Raji (cell line): ENCODE data around the gene KRT222.
A peak's percentile ranks its signal among the peaks of the same experiment; 100 is the strongest.

ENCODE experiments used
- POLR2A ChIP-seq: IDR thresholded peaks from 2 replicates; pipeline ENCODE4 v1.6.1; 2011; ENCODE audit warnings: low read depth, low read length, control low read depth; ENCODE audit not compliant: insufficient read depth

KRT222 gene

DNA sequence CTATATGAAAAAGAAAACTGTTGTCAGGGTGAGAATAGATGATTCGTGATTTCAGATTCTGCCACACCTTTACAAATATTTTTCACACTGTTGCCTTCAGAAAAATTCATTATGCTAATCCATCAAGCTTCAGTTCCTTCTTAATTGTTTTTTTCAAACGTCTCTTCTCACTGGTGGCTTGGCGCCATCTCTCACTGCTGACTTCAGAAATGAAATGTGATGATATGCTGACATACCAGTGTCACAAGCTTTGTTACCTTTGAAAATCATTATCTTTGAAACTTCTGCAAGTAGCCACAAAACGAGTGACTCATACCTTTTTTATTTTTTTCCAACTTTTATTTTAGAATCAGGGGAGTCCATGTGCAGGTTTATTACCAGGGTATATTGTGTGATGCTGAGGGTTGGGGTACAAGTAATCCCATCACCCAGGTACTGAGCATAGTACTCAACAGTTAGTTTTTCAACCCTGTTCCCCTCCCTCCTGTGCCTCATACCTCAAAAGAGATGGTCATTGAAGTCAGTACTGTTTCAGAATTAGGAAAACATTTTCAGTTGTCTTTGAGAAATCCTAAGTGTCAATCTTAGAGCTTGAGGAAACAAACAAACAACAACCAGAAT is 14.0 kb upstream of the KRT222 start:
- TF ChIP-seq POLR2A, result no peak

DNA sequence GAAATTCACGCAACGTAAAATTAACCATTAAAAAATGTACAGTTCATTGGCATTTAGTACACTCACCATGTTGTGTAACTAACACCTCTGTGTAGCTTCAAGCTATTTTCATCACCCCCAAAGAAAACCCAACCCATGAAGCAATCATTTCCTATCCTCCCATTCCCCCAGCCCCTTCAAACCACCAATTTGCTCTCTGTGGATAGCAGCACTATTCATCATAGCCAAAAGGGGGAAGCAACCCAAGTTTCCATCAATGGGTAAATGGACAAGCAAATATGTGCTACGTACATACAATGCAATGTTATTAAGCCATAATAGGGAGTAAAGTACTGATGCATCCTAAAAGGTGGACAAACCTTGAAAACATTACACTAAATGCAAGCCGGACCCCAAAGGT is 10.9 kb upstream of the KRT222 start:
- TF ChIP-seq POLR2A, result no peak

DNA sequence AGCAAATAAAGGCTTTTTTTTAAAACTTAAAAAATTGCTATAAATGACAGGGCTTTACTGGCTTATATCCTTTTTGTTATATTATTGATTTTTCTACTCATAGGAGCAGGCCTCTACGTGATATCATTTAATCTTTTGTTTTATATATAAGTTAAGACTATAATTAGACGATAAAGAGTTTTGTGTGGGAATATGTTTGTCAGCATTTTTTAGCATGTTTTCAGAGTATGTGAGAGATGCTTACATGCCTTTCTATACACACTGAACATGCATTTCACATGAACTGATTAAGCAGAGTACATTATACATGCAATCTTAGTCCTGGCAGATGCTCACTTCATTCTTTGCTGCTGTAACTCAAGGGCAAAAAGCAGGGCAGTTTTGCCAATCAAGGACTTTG is 7.7 kb upstream of the KRT222 start:
- no peak for TF ChIP-seq POLR2A

DNA sequence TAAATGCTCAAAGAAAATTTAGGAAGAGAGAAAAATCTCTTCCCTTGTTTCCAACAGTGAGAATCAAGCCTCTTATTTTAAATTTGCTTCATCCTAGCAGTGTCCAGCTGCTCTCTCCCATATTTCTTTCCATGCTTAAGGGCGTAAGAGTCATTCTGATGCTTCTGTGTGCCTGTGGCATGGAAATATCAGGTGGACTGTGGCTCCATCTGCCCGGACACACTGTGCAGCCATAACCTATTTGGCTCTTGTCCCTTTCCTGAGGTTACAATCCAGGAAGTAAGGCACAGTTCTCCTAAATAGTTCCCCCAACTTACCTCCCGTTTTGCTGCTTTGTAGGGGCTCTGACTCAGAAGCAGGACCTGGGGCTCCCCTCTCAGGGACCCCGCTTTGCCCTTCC is 6.3 kb upstream of the KRT222 start:
- no peak for TF ChIP-seq POLR2A

DNA sequence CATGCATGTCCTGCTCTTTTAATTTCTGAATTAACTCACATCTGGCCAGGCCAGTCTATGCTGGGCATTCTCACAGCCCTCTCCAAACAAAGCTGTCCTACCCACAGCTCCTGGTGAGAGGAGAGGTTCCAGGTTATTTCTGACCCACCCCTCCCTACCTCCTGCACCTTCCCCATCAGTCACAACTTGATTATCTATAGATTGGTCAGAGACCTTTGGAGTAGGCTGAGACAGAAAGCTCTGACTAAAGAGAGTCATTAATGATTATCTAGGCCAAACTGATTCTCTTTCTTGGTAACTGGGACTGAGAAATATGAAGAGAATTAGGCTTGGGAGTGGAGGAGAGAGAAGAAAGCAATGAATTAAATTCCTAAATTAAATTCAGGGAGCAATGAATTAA is 1.4 kb upstream of the KRT222 start:
- no peak for TF ChIP-seq POLR2A

DNA sequence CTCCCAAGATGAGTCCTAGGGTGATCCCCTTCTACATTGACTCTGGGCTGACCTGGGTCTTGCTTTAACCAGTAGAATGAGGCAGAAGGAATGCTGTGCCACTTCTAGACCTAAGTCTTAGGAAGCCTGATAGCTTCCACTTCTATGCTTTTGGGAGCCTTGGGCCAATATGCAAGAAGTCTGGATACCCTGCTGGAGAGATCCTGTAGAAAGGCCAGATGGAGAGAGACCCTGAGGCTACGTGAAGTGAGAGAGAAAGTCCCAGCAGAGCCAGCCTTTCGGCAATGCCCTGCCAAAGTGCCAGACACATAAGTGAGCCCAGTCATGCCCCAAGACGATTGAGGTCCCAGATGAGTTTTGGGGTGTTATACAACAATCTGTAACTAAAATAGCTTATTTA is 1.7 kb downstream of the KRT222 start:
- TF ChIP-seq POLR2A, result no peak

DNA sequence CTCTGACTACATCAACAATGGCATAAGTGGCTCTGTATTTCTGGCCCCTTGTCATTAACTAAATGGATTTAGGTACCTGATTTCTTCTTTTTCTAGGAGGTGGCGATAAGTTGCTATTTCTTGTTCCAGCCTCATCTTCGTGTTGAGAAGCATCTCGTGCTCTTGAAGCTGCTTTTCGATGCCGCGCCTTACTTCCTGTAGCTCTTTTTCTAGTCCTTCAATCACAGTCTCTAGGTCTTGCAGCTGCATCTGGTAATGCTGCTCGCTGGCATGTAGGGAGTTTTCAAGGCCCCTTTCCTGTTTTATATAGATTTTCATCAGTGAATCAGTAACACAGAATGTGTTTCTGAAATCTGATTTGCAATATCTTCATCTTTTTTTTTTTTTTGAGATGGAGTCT is 5.1 kb downstream of the KRT222 start:
- no peak for TF ChIP-seq POLR2A

DNA sequence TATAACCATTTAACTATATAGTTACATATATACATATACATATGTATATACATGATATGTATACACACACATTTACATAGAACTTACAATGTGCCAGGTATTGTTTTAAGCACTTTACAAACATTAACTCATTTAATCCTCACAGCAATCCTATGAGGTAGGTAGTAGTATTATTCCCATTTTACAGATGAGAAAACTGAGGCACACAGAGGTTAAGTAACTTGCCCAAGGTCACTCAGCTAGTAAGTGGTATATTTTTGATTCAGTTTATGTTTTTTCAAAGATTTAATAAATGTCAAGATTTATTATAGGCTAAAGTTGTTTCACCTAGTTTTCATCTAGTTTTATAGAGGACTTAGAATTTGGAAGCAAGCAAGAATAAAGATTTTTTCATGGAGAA is 6.6 kb downstream of the KRT222 start:
- TF ChIP-seq POLR2A, result no peak

DNA sequence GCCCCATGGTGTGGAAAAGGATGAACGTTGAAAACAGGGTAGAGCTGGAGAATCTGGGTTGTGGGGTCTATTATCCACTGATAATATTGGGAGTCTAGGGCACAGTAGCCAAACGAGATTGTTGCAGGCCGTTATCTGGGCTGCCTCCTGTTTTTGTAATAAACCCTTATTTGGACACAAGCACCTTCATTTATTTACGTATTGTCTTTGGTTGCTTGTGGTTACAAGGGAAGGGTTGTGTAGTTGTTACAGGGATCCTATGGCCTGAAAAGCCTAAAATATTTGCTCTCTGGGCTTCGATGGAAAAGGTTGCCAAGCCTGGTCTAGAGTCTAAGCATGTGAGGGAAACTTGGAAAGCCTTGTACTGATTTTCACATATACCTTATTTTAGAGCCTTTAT is 13.0 kb downstream of the KRT222 start:
- no peak for TF ChIP-seq POLR2A

DNA sequence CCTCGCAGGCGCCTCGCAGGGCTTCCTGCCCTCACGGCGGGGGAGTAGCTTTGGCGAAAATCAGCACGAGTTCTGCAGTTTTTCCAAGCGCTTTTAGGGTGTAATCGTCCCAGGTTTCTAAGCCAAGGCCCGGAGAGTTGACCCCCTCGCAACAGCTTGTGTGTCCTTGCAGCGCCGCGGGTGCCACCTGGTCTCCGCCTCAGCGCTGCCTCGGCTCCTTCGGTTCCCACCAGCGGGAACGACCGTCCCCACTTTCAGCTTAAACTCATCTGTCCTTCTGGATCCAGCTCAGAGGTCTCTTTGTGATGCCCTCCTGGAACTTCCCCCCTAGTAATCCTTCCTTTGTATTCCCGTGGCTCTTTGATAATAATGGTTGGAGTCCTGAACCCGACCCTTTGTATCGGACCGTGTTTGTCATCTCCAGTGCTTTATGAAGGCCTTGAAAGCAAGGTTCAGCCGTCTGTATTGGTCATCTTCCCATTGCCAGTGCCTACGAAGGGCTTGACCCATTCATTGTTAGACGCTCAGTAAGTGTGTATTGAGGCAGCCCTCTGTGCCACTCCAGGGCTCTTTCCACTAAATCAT is 16.5 kb downstream of the KRT222 start:
- 0 out of 2 replicates have a peak, but pooled peaks have one; percentile 24 for TF ChIP-seq POLR2A

DNA sequence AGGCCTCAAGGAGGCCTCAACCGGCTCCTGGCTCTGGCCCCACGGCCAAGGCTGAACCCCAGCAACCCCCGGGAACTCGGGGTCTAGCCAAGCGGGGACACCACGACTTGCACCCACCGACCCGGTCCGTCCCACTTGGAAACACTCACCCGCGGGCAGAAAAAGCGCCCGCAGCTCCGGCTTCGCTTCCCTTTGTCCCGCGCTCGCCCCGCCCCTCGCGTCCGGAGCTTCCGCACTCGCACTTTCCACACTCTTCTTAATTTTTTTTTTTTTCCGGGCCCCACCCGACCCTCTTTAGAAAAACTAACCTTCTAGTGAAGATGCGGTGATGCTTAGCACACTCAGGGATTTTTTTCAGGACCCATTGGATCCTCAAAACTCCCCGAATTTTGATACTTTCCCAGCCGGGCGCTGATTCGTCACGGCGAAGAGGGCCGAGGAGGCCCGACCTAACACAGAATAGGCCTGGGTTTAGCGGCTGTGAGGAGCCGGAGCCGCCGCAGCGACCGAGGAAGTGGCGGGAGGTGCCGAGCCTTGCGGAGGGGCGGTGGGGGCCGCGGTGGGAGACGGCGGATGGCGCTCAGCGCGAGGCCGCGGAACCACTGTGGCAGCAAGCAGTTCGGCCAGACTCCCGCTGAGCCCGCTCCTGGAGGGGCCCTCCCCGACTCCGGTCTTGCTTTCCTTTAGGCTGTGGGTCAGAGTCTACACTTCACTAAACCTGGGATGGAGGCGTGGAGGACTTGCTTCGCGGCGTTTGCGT is 17.2 kb downstream of the KRT222 start, which contains the start of gene SMARCE1:
Gene SMARCE1 (minus strand): TSS at position 195 of the 760 bp plus-strand sequence. CDS start 2,016 bp downstream, outside the sequence.
- TF ChIP-seq POLR2A, result peak; percentile 59

DNA sequence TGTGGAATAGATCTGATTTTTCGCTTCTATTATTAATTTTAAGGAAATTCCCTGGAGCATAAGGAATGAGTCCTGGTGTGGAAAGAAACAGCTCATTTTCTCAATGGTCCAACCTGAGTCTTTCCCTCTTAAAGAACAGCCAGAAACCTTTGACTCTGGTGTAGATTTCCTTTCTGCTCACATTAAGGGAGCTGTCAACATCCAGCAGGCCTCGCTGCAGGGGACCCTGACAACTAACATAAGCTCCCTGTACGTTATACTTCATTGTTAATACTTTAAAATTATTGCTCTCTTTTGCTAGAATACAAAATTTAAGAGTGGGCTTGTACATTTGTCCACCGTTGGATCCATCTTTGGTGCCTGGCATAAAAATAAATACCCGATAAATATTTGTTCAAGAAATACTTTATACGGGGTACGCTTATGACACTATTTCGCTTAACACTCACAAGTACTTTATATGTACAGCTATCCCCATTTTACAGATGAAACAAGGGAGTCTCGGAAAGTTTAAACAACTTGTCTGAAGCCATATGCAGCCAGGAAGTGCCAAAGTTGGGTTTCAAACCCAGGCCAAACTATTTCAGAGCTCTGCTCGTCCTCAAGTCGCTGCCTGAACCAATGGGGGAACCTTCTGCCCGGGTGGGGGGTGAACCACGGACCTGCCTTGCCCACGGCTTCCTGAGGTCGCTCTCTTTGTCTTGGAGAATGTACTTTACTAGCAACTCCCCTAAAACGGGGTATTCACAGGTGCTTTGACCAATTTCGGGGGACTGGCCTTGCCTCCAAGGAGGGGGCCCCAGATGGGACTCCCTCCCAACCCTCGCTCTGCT is 18.0 kb downstream of the KRT222 start:
- TF ChIP-seq POLR2A, result no peak; the same call in none of the 2 replicates

DNA sequence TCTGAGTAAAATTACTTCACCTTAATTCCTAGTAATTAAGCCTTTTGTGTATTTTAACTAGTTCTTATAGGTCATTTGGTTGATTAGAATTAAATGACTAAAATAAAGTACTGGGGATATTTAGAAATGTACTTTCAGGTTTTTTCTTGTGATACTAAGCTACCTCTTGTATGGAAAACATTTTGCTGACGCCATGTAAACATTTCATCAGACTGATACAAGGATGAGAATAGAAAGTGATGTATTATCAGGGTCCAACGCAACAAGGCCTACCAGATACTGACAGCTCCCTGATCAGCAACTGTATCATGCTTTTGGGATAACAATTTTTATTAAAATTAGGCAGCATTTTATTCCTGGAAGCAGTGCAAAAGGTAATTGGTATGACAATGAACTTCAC is 19.0 kb downstream of the KRT222 start:
- TF ChIP-seq POLR2A, result no peak

DNA sequence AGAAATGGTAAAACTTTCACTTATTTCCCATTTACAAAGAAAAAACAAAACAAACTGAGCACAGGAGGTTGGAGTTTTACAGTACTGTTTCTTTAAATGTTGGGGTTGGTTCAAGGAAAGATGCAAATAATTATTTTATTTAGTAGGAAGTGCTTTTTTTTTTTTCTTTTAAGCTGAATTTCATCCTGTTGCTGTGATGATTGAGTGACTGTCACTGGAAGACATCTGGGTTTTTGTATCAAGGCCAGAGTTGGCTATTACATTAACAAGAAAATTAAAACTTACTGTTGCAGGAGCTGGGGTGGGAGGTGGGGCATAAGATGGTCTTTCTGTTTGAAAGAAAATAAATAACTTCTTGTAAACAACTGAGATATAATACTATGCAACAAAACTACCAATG is 19.7 kb downstream of the KRT222 start:
- no peak for TF ChIP-seq POLR2A

DNA sequence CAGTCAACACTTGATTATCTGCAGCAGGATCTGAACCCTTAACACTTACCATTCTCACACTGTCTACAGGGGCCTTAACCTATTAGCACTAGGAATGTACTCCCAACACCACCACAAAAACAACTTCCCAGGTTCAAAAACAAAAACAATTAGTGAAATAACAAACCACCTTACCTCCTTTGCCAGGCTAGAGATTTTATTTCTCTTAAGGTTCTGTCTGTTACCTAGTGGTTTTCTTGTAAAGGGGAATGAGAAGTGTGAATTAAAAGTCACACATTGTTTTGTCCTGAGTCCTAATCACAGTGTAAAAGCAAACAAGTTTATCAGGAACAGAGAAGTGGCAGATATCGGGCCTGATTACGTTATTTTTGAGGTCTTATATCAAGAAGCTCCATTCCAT is 27.0 kb downstream of the KRT222 start:
- TF ChIP-seq POLR2A, result no peak
